Caco-2 (cell line): ENCODE measurements around the gene PRKAG2. TPM values are rescaled to one million over a fixed set of nuclear protein-coding genes. Genes with fewer than 3 reads are reported as not detected.

Experiments used
- BruUV-seq: library from RNA; stranded (reverse); fragments of 400-500 nt; replicated peaks from 2 replicates; lab custom pipeline; 2021; lab: Mats Ljungman, UMichigan
- CTCF ChIA-PET: fragments of 300-600 bp; sonication (Branson Sonifier 250); formaldehyde crosslinking; loops from one replicate; lab custom pipeline; 2022; ENCODE audit warnings: antibody characterized with exemption; lab: Charles Lee
- POLR2A ChIA-PET: fragments of 300-600 bp; sonication (Branson Sonifier 250); formaldehyde crosslinking; loops from one replicate; lab custom pipeline; 2022; ENCODE audit warnings: antibody characterized with exemption; lab: Charles Lee
- DNase-seq, 2 experiments: peaks; one replicate each; pipeline versions ENCODE4 v3.0.0 to v3.0.0-alpha.2; 2020 to 2022
- H3K27me3 ChIP-seq: replicated peaks from 2 replicates; pipeline ENCODE4 v1.6.0; 2011; ENCODE audit warnings: low read length; ENCODE audit not compliant: control insufficient read depth, insufficient read depth
- H3K36me3 ChIP-seq: 2 replicates; pipeline ENCODE4 v1.5.1; 2011; ENCODE audit warnings: low read length; ENCODE audit not compliant: control insufficient read depth, insufficient read depth
- H3K4me1 ChIP-seq: fragments of 250-450 bp; sonication (Bioruptor Pico); 2 replicates; pipeline ENCODE4 v1.5.1; 2020; ENCODE audit warnings: mild to moderate bottlenecking
- H3K4me3 ChIP-seq: 2 replicates; pipeline ENCODE4 v1.5.1; 2011; ENCODE audit warnings: low read depth, mild to moderate bottlenecking, control low read depth, low read length
- H3K9me3 ChIP-seq: fragments of 250-450 bp; sonication (Bioruptor Pico); 2 replicates; pipeline ENCODE4 v1.5.1; 2020; ENCODE audit warnings: mild to moderate bottlenecking, moderate library complexity
- H3K27ac Mint-ChIP-seq: one replicate; pipeline ENCODE4 v1.8.0; 2022; ENCODE audit warnings: mixed read lengths; ENCODE audit not compliant: unreplicated experiment
- H3K27me3 Mint-ChIP-seq: one replicate; pipeline ENCODE4 v1.8.0; 2022; ENCODE audit warnings: mixed read lengths; ENCODE audit not compliant: insufficient read depth, unreplicated experiment
- H3K36me3 Mint-ChIP-seq: one replicate; pipeline ENCODE4 v1.8.0; 2022; ENCODE audit warnings: mild to moderate bottlenecking, mixed read lengths; ENCODE audit not compliant: insufficient read depth, unreplicated experiment
- H3K4me1 Mint-ChIP-seq: one replicate; pipeline ENCODE4 v1.8.0; 2022; ENCODE audit warnings: low read depth, mixed read lengths; ENCODE audit not compliant: unreplicated experiment
- H3K4me3 Mint-ChIP-seq: one replicate; pipeline ENCODE4 v1.8.0; 2022; ENCODE audit warnings: mild to moderate bottlenecking, moderate library complexity, mixed read lengths; ENCODE audit not compliant: unreplicated experiment
- H3K9me3 Mint-ChIP-seq: one replicate; pipeline ENCODE4 v1.8.0; 2022; ENCODE audit warnings: mixed read lengths; ENCODE audit not compliant: unreplicated experiment
- intact Hi-C: fragments of 100-400 bp; cut with micrococcal nuclease; formaldehyde crosslinking; loops from one replicate; pipeline ENCODE4 v1.10.0; 2022; ENCODE audit not compliant: unreplicated experiment
- total RNA-seq: library from RNA; stranded (reverse); gene quantifications from 2 replicates; pipeline ENCODE4 v1.2.3, GENCODE V29; 2022
- TF ChIP-seq, protein P1 (sequence below), 2 experiments: fragments of 200-600 bp in 1 of 2; IDR thresholded peaks; 1 replicate in 1 of 2; 2 replicates in 1 of 2; pipeline versions ENCODE4 v1.5.1 to v1.8.0; 2011 to 2022; ENCODE audit warnings: antibody characterized with exemption in 1 of 2, control low read depth in 1 of 2, inconsistent platforms in 1 of 2, low read depth in 1 of 2, low read length in 1 of 2, mild to moderate bottlenecking in 1 of 2, moderate library complexity in 1 of 2; ENCODE audit not compliant: insufficient read depth in 1 of 2, severe bottlenecking in 1 of 2, unreplicated experiment in 1 of 2

Gene PRKAG2
- total RNA-seq, 1 experiment from 2014 or later = 15.9 TPM

- H3K4me1 ChIP-seq = 0 out of 2 replicates have a peak, but pooled peaks cover 5% of the 10 kb centered on the region
- intact Hi-C loops = loop anchor here (5.0 kb wide), 1 partner anchor 540 kb away; no protein-coding TSS in a partner anchor
- ChIA-PET POLR2A (no interaction called here), CTCF (no interaction called here)
- no peak overlapping the region for H3K4me3 Mint-ChIP-seq
- no peak overlapping the region for H3K4me3 ChIP-seq
- H3K9me3 ChIP-seq = no peaks in the 10 kb centered on the region
- no peak for DNase-seq
- H3K27me3 ChIP-seq = no peaks in the 10 kb centered on the region
- no peaks in the 10 kb centered on the region for H3K27me3 Mint-ChIP-seq
- no peaks in the 10 kb centered on the region for H3K4me1 Mint-ChIP-seq
- no TSS peak for BruUV-seq
- no peaks in the 10 kb centered on the region for H3K36me3 ChIP-seq
- peaks cover 9% of the 10 kb centered on the region for H3K9me3 Mint-ChIP-seq
- TF ChIP-seq, protein P1, sequence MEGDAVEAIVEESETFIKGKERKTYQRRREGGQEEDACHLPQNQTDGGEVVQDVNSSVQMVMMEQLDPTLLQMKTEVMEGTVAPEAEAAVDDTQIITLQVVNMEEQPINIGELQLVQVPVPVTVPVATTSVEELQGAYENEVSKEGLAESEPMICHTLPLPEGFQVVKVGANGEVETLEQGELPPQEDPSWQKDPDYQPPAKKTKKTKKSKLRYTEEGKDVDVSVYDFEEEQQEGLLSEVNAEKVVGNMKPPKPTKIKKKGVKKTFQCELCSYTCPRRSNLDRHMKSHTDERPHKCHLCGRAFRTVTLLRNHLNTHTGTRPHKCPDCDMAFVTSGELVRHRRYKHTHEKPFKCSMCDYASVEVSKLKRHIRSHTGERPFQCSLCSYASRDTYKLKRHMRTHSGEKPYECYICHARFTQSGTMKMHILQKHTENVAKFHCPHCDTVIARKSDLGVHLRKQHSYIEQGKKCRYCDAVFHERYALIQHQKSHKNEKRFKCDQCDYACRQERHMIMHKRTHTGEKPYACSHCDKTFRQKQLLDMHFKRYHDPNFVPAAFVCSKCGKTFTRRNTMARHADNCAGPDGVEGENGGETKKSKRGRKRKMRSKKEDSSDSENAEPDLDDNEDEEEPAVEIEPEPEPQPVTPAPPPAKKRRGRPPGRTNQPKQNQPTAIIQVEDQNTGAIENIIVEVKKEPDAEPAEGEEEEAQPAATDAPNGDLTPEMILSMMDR (IDR thresholded peaks at IDR 0.05; ENCODE audit: insufficient read depth in 1 of 2, low read depth in 1 of 2, low read length in 1 of 2, severe bottlenecking in 1 of 2, unreplicated experiment in 1 of 2) = no peak
- H3K36me3 Mint-ChIP-seq = no peaks in the 10 kb centered on the region
- no peak overlapping the region for H3K27ac Mint-ChIP-seq
Measured at GRCh38 chr7:151607464-151607867, 269.4 kb downstream of the PRKAG2 start.

DNA sequence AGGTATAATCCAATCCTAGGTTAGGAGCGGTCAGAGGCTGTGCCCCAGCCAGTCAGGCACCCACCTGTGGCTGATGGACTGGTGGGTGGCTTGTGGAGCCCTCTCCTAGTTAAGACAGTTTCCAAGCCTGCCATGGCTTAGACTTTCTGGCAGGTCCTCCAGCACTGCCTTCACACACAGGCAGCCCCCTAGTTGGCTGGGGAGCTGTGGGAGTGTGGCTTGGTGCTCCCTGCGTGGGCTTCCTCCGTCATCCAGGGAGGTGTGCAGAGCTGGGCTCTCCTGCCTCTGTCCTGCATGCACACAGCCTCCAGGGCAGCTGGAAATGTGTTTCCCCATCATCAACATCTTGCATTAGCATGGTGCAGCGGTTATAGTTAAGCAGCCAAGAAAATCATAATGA lies 273.0 kb downstream of the PRKAG2 start:
- no peak overlapping the region for H3K27ac Mint-ChIP-seq
- peaks cover 9% of the 10 kb centered on the region for H3K9me3 Mint-ChIP-seq
- H3K4me1 ChIP-seq = 0 out of 2 replicates have a peak, but pooled peaks cover 5% of the 10 kb centered on the region
- POLR2A ChIA-PET = no interaction called here
- H3K4me3 Mint-ChIP-seq = no peak overlapping the region
- no peaks in the 10 kb centered on the region for H3K36me3 ChIP-seq
- no peaks in the 10 kb centered on the region for H3K4me1 Mint-ChIP-seq
- no peak overlapping the region for H3K4me3 ChIP-seq
- no peaks in the 10 kb centered on the region for H3K27me3 ChIP-seq
- no TSS peak for BruUV-seq
- no peaks in the 10 kb centered on the region for H3K9me3 ChIP-seq
- CTCF ChIA-PET = no interaction called here
- intact Hi-C loops = no loop called here
- DNase-seq = no peak
- H3K36me3 Mint-ChIP-seq = no peaks in the 10 kb centered on the region
- TF ChIP-seq, protein P1 (IDR thresholded peaks at IDR 0.05; ENCODE audit: insufficient read depth in 1 of 2, low read depth in 1 of 2, low read length in 1 of 2, severe bottlenecking in 1 of 2, unreplicated experiment in 1 of 2) = no peak
- H3K27me3 Mint-ChIP-seq = no peaks in the 10 kb centered on the region

- H3K9me3 Mint-ChIP-seq = peaks cover 9% of the 10 kb centered on the region
- no peaks in the 10 kb centered on the region for H3K36me3 ChIP-seq
- H3K4me3 ChIP-seq = no peak overlapping the region
- H3K36me3 Mint-ChIP-seq = no peaks in the 10 kb centered on the region
- H3K27ac Mint-ChIP-seq = no peak overlapping the region
- no peaks in the 10 kb centered on the region for H3K27me3 ChIP-seq
- TF ChIP-seq, protein P1 (IDR thresholded peaks at IDR 0.05; ENCODE audit: insufficient read depth in 1 of 2, low read depth in 1 of 2, low read length in 1 of 2, severe bottlenecking in 1 of 2, unreplicated experiment in 1 of 2) = no peak
- no peaks in the 10 kb centered on the region for H3K9me3 ChIP-seq
- intact Hi-C loops = no loop called here
- H3K4me3 Mint-ChIP-seq = no peak overlapping the region
- no peak for DNase-seq
- ChIA-PET POLR2A (no interaction called here), CTCF (interaction anchor here (0.5 kb wide), 1 partner anchor 26 kb away, joined by 4 read pairs; no protein-coding TSS in a partner anchor)
- no TSS peak for BruUV-seq
- no peaks in the 10 kb centered on the region for H3K4me1 Mint-ChIP-seq
- no peaks in the 10 kb centered on the region for H3K4me1 ChIP-seq
- no peaks in the 10 kb centered on the region for H3K27me3 Mint-ChIP-seq
Measured at GRCh38 chr7:151601521-151602305, 275.2 kb downstream of the PRKAG2 start.
